A549 (cell line): ENCODE results near the gene MAGI1. TPM values are rescaled to one million over a fixed set of nuclear protein-coding genes. Genes with fewer than 3 reads are reported as not detected.

Source experiments
- ATAC-seq, 2 experiments: fragments of 200-7000 bp in 1 of 2; fragments of >200 bp in 1 of 2; cut with Nextera tagmentation in 1 of 2; cut with Tn5 transposase in 1 of 2; 3 replicates each; pipeline versions ENCODE4 v1.8.0 to v1.9.1; 2018 to 2020; ENCODE audit warnings: mild to moderate bottlenecking in 1 of 2, moderate library complexity in 1 of 2
- CTCF ChIA-PET: fragments of 300-600 bp; sonication (Branson Sonifier 250); formaldehyde crosslinking; extraction: SDS; loops from one replicate; lab custom pipeline; 2021; ENCODE audit warnings: antibody characterized with exemption, inconsistent platforms; lab: Yijun Ruan, JAX
- POLR2A ChIA-PET: fragments of 350-600 bp; formaldehyde crosslinking; extraction: SDS; loops from one replicate; lab custom pipeline; 2021; ENCODE audit warnings: antibody characterized with exemption, inconsistent platforms; lab: Yijun Ruan, JAX
- DNase-seq, 2 experiments: peaks; one replicate each; pipeline versions ENCODE4 v3.0.0 to v3.0.0-alpha.2; 2011 to 2016; ENCODE audit warnings: low read depth in 1 of 2, low spot score in 1 of 2
- FAIRE-seq: peaks from 2 replicates; lab custom pipeline; 2011; peaks lifted over from hg19 to GRCh38; lab: Jason Lieb, UNC
- H3K27ac ChIP-seq, 2 experiments: fragments of >200 bp; sonication (Bioruptor Twin); formaldehyde crosslinking; 3 replicates each; pipeline ENCODE4 v1.5.1; 2016 to 2017
- H3K4me1 ChIP-seq: fragments of >200 bp; sonication (Bioruptor Twin); formaldehyde crosslinking; 3 replicates; pipeline ENCODE4 v1.6.1; 2016
- H3K4me2 ChIP-seq: fragments of >200 bp; sonication (Bioruptor Twin); formaldehyde crosslinking; 3 replicates; pipeline ENCODE4 v1.6.1; 2016
- H3K4me3 ChIP-seq: fragments of >200 bp; sonication (Bioruptor Twin); formaldehyde crosslinking; 3 replicates; pipeline ENCODE4 v1.5.1; 2016
- H3K9me3 ChIP-seq: fragments of >200 bp; sonication (Bioruptor Twin); formaldehyde crosslinking; 3 replicates; pipeline ENCODE4 v1.6.1; 2016
- BCL3 ChIP-seq: fragments of >200 bp; sonication (Bioruptor Twin); formaldehyde crosslinking; IDR thresholded peaks from 3 replicates; pipeline ENCODE4 v1.6.1; 2016
- CBX8 ChIP-seq: fragments of 200-600 bp; sonication (generic); IDR thresholded peaks from 2 replicates; pipeline ENCODE4 v1.6.1; 2016
- EHF ChIP-seq: fragments of 250-450 bp; sonication (Bioruptor Pico); IDR thresholded peaks from 2 replicates; pipeline ENCODE4 v1.5.0; 2020; ENCODE audit warnings: mild to moderate bottlenecking
- EHMT2 ChIP-seq: fragments of 200-600 bp; sonication (generic); IDR thresholded peaks from 2 replicates; pipeline ENCODE4 v1.6.1; 2016; ENCODE audit warnings: antibody characterized with exemption, low read depth, mild to moderate bottlenecking, moderate library complexity
- EP300 ChIP-seq, 2 experiments: fragments of >200 bp; sonication (Bioruptor Twin); formaldehyde crosslinking; IDR thresholded peaks; 2 replicates in 1 of 2; 3 replicates in 1 of 2; pipeline ENCODE4 v1.6.1; 2016 to 2017
- ESRRA ChIP-seq: fragments of 150-350 bp; IDR thresholded peaks from 2 replicates; pipeline ENCODE4 v1.6.1; 2014; ENCODE audit warnings: mild to moderate bottlenecking, low read length, borderline replicate concordance
- HMGXB4 ChIP-seq: fragments of 250-450 bp; sonication (Bioruptor Pico); IDR thresholded peaks from 2 replicates; pipeline ENCODE4 v1.5.0; 2021; ENCODE audit warnings: mild to moderate bottlenecking, moderate library complexity, borderline replicate concordance
- JUNB ChIP-seq: fragments of >200 bp; sonication (Bioruptor Twin); formaldehyde crosslinking; IDR thresholded peaks from 2 replicates; pipeline ENCODE4 v1.6.1; 2016
- KDM1A ChIP-seq: fragments of 200-600 bp; sonication (generic); IDR thresholded peaks from 2 replicates; pipeline ENCODE4 v1.6.1; 2016; ENCODE audit warnings: low read depth, mild to moderate bottlenecking
- KDM5A ChIP-seq: fragments of 200-600 bp; sonication (generic); IDR thresholded peaks from 2 replicates; pipeline ENCODE4 v1.6.1; 2016; ENCODE audit warnings: antibody characterized with exemption, mild to moderate bottlenecking
- MAZ ChIP-seq: fragments of 150-350 bp; IDR thresholded peaks from 2 replicates; pipeline ENCODE4 v1.6.1; 2014; ENCODE audit warnings: antibody characterized with exemption, low read depth, low read length, borderline replicate concordance
- PBX3 ChIP-seq: IDR thresholded peaks from 2 replicates; pipeline ENCODE4 v1.6.1; 2012
- PHF8 ChIP-seq: fragments of 200-600 bp; sonication (generic); IDR thresholded peaks from 2 replicates; pipeline ENCODE4 v1.6.1; 2016; ENCODE audit warnings: low read depth, mild to moderate bottlenecking, antibody characterized with exemption, moderate library complexity, borderline replicate concordance
- POLR2AphosphoS2 ChIP-seq: conservative IDR thresholded peaks from 2 replicates; pipeline ENCODE4 v1.6.1; 2012; ENCODE audit warnings: low read length, improper control_type of control experiment, inconsistent platforms
- RAD21 ChIP-seq, 2 experiments: fragments of >200 bp in 1 of 2; sonication (Bioruptor Twin) in 1 of 2; formaldehyde crosslinking in 1 of 2; IDR thresholded peaks in 1 of 2; conservative IDR thresholded peaks in 1 of 2; 2 replicates in 1 of 2; 3 replicates in 1 of 2; pipeline ENCODE4 v1.6.1; 2012 to 2018; ENCODE audit warnings: inconsistent platforms in 1 of 2
- REST ChIP-seq: fragments of 200-600 bp; sonication (generic); IDR thresholded peaks from 2 replicates; pipeline ENCODE4 v1.6.1; 2016; ENCODE audit warnings: antibody characterized with exemption, mild to moderate bottlenecking, moderate library complexity
- SREBF2 ChIP-seq: fragments of 450-650 bp; IDR thresholded peaks from 2 replicates; pipeline ENCODE4 v1.6.1; 2014; ENCODE audit warnings: mild to moderate bottlenecking, moderate library complexity
- TP53 ChIP-seq: fragments of 250-450 bp; sonication (Bioruptor Pico); IDR thresholded peaks from 2 replicates; pipeline ENCODE4 v1.5.0; 2021; ENCODE audit warnings: mild to moderate bottlenecking, moderate library complexity
- USF2 ChIP-seq: fragments of 450-650 bp; IDR thresholded peaks from 2 replicates; pipeline ENCODE4 v1.6.1; 2014; ENCODE audit warnings: antibody characterized with exemption
- ZC3H11A ChIP-seq: fragments of 450-650 bp; IDR thresholded peaks from 2 replicates; pipeline ENCODE4 v1.6.1; 2014; ENCODE audit warnings: antibody characterized with exemption, mild to moderate bottlenecking
- ZNF302 ChIP-seq: fragments of 250-450 bp; sonication (Bioruptor Pico); IDR thresholded peaks from 2 replicates; pipeline ENCODE4 v1.9.0; 2021; ENCODE audit warnings: inconsistent platforms, mild to moderate bottlenecking, moderate library complexity
- ZSCAN20 ChIP-seq: fragments of 250-450 bp; sonication (Bioruptor Pico); IDR thresholded peaks from 2 replicates; pipeline ENCODE4 v1.8.0; 2022; ENCODE audit warnings: mild to moderate bottlenecking, moderate library complexity
- WGBS: methylation state at CpG from one replicate; pipeline ENCODE4 v1.1.6; 2017; ENCODE audit errors: missing lambda C conversion rate; 5-methylcytosine and 5-hydroxymethylcytosine counted together
- polyA plus RNA-seq, 4 experiments: library from polyadenylated mRNA; depleted of rRNA in 3 of 4; stranded (reverse); fragments of >200 nt; fragmentation: RNase III in 1 of 4; extraction: RNeasy Plus Mini Kit Qiagen cat#74134 plus additional on column Dnase treatment in 1 of 4; gene quantifications; 2 replicates in 3 of 4; 3 replicates in 1 of 4; pipeline ENCODE4 v1.2.3, GENCODE V29; 2011 to 2017

Gene MAGI1
- polyA plus RNA-seq, 2 of the 4 experiments (the other 2 are of a cell fraction): 4.7 to 6.6 TPM

GRCh38 chr3:65531499-65531898 lies 507.2 kb downstream of the MAGI1 start:
- H3K9me3 ChIP-seq: no peaks in the 10 kb centered on the region
- ChIA-PET CTCF (no interaction called here), POLR2A (no interaction called here)
- no peak overlapping the region for H3K27ac ChIP-seq
- WGBS: 50% methylated on average over 1 of the region's 1 CpG
- no peaks in the 10 kb centered on the region for H3K4me1 ChIP-seq
- no peak overlapping the region for H3K4me2 ChIP-seq
- TF ChIP-seq MAZ (no peak), ZNF302 (CRISPR knock-in tag) (no peak), KDM1A (no peak), ZC3H11A (no peak), EHF (no peak), PHF8 (no peak), TP53 (CRISPR knock-in tag) (no peak), JUNB (no peak), REST (no peak), ESRRA (no peak), PBX3 (no peak), POLR2AphosphoS2 (no peak), HMGXB4 (no peak), USF2 (no peak), CBX8 (no peak), ZSCAN20 (no peak), EP300 (IDR thresholded peaks at IDR 0.05) (no peak)
- TF ChIP-seq, all 56 proteins: peak for 0
- DNase-seq (no peak), ATAC-seq (no peak), FAIRE-seq (no peak)
- no peak overlapping the region for H3K4me3 ChIP-seq

- ChIA-PET POLR2A (no interaction called here), CTCF (no interaction called here)
- Histone ChIP-seq H3K4me3 (no peak overlapping the region), H3K4me1 (no peaks in the 10 kb centered on the region), H3K27ac (no peak overlapping the region)
- ATAC-seq: no peak
- FAIRE-seq: no peak
- DNase-seq: no peak
- WGBS: 74% methylated on average over 3 of the region's 3 CpGs
- TF ChIP-seq KDM5A (no peak), EHMT2 (no peak), SREBF2 (no peak), BCL3 (no peak), ZNF302 (CRISPR knock-in tag) (no peak), RAD21 (conservative IDR thresholded peaks at IDR 0.05 in 1 of 2, IDR thresholded peaks at IDR 0.05 in 1 of 2) (no peak)
- TF ChIP-seq, all 56 proteins: peak for 0
- Histone ChIP-seq H3K4me2 (no peak overlapping the region), H3K9me3 (no peaks in the 10 kb centered on the region)
Observed at GRCh38 chr3:65526656-65527055, 512.1 kb downstream of the MAGI1 start.
